Inflammatory macrophage (primary cell): Measurements from ENCODE around the gene PPEF2.
A peak's percentile ranks its signal among the peaks of the same experiment; 100 is the strongest.

Experiments
- DNase-seq, 2 donors: peaks; one replicate each; pipeline ENCODE4 v3.0.0-alpha.2; 2020 to 2022

PPEF2 gene

DNA sequence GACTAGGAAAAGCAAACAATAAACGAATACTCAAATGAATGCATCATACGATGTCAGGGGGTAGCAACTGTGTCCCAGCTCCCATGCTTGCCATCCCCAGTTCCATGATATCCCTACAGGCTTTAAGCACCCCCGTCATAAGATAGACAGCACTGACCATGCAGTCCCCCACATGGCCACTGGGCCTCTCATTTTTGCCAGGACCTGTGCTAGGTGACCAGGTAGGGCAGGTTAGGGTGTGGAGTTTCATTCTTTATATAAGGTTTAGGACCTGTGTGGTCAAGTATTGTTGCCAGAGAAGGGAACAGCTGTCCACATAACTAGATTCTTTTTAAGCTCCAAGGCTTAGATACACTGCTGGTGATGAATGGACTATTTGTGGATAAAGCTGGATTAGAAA, 9.7 kb downstream of the PPEF2 start:
- DNase-seq, result no peak

DNA sequence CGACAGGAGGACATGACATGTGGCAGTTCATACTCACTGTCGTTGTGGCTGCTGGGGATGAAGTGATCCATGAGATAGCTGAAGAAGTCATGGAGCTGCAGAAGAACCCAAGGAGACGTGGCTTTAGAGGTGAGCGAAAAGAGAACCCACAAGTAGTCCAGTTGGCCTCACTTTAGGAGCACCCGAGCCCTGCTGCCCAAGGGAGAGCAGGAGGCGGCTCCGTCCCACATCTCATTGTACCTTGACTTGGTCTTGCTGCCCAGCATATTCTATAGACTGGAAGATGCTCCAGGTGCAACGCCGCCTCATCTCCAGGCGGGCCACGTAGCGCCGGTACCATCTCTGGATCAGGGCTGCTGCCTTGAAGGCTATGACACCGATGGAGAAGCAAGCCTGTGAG, 10.6 kb downstream of the PPEF2 start:
- DNase-seq, result no peak

DNA sequence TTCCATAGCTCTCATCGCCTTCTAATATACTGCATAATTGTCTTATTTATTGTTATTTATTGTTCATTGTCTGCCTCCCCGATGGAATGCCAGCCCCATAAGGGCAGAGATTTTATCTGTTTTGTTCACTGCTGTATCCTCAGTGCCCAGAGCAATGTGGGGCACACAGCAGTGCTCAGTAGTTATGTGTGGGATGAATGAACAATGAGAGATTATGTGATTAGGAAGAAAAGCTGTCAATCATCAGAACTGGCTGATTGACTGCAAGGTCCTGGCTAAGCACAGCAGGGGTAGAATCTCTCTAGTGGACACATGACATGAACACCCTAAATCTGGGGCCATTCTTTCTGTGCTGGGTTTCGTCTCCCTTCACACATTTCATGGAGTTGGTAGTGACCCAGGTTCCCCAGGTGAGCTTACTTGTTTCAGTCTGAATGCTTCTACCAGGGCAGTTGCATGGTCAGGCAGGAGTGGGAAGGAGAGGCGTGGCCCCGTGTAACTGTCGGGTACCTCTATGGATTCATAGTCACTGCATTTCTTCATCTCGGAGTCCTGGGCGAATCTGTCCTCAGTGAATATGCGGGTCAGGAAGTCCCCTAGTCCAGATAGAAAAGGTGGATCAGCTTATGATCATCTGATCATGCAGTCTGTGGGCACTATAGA, 12.6 kb downstream of the PPEF2 start:
- no peak for DNase-seq

- no peak for DNase-seq
Measured at GRCh38 chr4:75886104-75886503, 16.1 kb downstream of the PPEF2 start.

GRCh38 chr4:75881476-75881875, 20.8 kb downstream of the PPEF2 start:
- DNase-seq, result no peak

DNA sequence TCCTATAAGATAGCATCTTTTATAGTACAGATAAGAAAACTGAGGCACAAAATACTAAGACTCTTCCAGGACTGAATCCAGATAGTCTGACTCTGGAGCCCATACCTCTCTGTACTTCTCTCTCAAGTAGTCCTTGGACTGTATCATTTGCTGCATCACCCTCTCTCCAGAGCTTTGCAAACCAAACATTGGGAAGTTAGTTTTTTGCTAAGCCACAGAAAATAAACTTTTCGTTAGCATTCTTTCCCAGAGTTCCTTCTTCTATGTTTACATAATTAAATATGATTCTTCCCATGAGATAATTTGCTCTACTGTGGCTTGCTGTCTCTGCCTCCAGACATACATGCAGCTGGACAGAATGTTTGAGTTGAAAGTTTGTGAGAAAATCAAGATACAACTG, 22.0 kb downstream of the PPEF2 start:
- no peak for DNase-seq

DNA sequence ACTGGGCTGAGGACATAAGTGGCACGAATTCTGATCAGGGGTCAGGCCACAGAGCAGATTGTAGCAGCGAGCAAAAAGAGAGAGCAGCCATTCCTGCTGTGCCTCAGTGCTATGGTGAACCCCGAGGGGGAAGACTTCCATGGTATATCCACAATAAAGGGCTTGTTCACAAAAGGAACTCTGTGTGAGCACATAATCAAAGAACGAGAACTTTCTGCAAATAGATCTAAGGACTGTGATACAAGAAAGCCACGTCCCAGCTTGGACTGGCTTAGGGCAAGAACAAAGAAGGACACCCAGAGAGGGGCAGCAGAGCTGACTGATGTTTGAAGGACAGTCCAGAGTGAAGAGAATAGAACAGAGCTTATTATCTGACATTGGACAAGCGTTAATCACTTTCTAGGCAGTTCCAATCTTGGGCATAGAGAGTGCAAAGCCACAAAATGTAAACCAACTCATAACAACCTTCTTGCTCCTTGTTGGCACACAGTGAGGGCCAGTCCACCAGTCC, 24.0 kb downstream of the PPEF2 start:
- DNase-seq, result no peak

GRCh38 chr4:75876218-75876617, 26.0 kb downstream of the PPEF2 start:
- no peak for DNase-seq

DNA sequence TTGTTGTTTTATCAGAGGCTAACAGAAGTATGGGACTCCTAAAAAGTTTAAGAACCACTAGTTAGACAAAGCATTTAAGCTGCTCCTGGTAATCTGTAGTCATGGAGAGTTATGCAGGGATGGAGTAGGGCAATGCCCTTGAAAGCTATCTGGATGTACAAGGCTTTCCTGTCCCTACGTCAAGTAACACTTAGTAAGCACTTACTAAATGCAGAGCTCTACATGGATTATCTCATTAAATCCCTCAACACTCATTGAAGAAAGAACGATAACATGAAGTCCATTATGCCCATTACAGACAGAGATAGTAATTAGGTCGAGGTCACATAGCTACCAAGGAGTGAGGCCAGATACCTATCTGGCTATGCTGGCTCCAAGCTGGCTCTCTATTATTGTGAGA, 33.2 kb downstream of the PPEF2 start:
- DNase-seq, result no peak

- no peak for DNase-seq
Measured at GRCh38 chr4:75867130-75867529, 35.1 kb downstream of the PPEF2 start.

- no peak for DNase-seq
Measured at GRCh38 chr4:75860606-75861005, 41.6 kb downstream of the PPEF2 start.

DNA sequence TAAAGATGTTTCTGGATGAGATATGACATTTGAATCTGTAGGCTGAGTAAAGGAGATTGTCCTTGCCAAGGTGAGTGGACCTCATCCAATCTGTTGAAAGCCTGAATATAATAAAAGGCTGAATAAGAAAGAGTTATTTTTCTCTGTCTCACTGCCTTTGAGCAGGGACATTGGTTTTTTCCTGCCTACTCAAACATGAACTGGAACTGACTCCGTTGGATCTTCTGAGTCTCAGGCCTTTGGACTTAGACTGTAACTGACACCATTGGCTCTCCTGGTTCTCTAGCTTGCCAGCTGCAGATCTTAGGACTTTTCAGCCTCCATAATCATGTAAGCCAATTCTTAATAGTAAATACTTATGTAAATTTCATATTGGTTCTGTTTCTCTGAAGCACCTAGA, 43.5 kb downstream of the PPEF2 start:
- no peak for DNase-seq

DNA sequence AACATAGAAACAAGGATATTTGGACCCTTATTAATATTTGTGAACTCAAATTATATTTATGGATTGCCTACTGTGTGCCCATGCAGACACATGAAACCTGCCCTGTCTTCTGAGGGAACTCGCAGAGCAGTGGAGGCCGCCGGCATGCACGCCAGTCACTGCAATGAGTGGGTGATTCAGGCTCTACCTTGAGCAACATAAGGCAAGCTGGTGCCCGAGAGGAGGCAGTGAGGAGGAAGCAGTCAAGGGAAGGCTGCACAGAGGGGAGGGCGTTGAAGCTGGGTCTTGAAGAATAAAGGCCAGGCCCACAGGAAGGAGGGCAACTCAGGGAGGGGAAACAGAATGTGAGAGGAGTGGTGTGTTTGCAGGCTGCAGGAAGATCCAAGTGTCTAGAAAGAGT, 52.8 kb downstream of the PPEF2 start:
- peak; percentile 71 to 83 for DNase-seq

GRCh38 chr4:75848891-75849290, 53.4 kb downstream of the PPEF2 start:
- no peak for DNase-seq

- DNase-seq, result peak; percentile 82
Measured at GRCh38 chr4:75848171-75848760, 54.0 kb downstream of the PPEF2 start.

DNA sequence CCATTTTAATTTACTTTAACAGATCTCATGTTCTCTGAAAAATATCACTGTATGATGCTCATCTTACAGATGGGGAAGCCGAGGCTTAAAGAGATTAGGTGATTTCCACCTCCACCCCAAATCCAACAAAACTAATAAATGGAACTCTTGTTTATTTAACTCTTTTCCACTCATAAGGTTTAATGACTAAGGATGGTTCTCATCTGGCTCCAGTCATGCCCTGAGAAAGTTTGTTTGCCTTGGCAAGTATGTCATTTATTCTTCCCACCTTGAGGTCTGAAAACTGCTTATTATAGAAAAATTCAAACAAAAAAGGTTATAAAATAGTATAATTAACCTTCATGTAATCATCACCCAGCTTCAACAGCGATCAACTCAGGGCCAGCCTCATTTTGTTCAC, 56.3 kb downstream of the PPEF2 start:
- no peak for DNase-seq

GRCh38 chr4:75844151-75844662, 58.0 kb downstream of the PPEF2 start:
- DNase-seq, result peak; percentile 14 to 21

GRCh38 chr4:75843596-75843995, 58.7 kb downstream of the PPEF2 start:
- DNase-seq, result no peak

- no peak for DNase-seq
Measured at GRCh38 chr4:75841641-75842520, 60.4 kb downstream of the PPEF2 start.

- peak; percentile 8 to 25 for DNase-seq
Measured at GRCh38 chr4:75834772-75835154, 67.5 kb downstream of the PPEF2 start.

DNA sequence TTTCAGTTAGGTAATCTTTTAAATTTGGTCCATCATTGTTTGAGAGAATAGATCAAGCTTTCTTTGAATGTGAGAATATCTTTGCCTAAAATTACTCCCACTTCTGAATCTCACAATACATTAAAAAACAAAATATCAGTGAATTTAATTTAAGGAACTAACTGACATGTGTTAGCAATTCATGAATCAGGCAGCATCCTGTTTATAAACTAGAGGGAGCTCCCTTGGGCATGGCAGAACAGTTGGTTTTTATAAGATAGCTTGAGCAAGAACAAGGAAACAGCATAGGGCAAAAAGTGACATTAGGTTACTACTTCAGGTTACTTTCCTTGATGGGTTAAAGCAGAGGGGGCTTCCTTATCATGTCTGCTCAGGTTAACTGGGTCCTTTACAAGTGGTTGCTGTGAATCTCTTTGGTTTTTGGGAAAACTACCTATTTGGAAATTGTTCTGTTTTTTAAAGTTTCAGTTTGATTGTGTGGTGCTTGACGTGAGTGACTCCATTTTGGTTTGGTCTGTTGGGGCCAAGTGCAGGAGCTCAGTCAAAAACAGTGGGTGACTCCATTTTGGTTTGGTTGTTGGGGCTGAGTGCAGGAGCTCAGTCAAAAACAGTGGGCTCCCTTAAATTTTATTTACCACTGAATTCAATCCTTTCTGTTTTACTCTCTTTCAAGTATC, 68.0 kb downstream of the PPEF2 start:
- DNase-seq, result peak; percentile 21 to 30

- peak; percentile 73 to 77 for DNase-seq
Measured at GRCh38 chr4:75831856-75832405, 70.3 kb downstream of the PPEF2 start.
